HEK293T (cell line): ENCODE data around the gene EIF2D.
"Not testable (repeated sequence)": the region's sequence is repeated elsewhere in the genome, so short reads cannot be mapped to it uniquely, and the experiment has no call there.

Source experiments
- CTCF ChIA-PET: fragments of 350-600 bp; formaldehyde crosslinking; extraction: SDS; loops from one replicate; lab custom pipeline; 2021; ENCODE audit warnings: antibody characterized with exemption, inconsistent platforms; lab: Yijun Ruan, JAX
- POLR2A ChIA-PET: fragments of 350-600 bp; formaldehyde crosslinking; extraction: SDS; loops from one replicate; lab custom pipeline; 2020; ENCODE audit warnings: antibody characterized with exemption, inconsistent platforms; lab: Yijun Ruan, JAX
- DNase-seq: peaks from one replicate; pipeline ENCODE4 v3.0.0; 2012; ENCODE audit warnings: mixed read lengths; ENCODE audit errors: extremely low spot score
- ARNT ChIP-seq: fragments of 450-650 bp; IDR thresholded peaks from 2 replicates; pipeline ENCODE4 v1.6.1; 2017; ENCODE audit warnings: mild to moderate bottlenecking
- BHLHE40 ChIP-seq: fragments of 450-650 bp; IDR thresholded peaks from 2 replicates; pipeline ENCODE4 v1.6.1; 2016; ENCODE audit warnings: mild to moderate bottlenecking, moderate library complexity, borderline replicate concordance
- CTBP1 ChIP-seq: fragments of 450-650 bp; IDR thresholded peaks from 2 replicates; pipeline ENCODE4 v1.6.1; 2016; ENCODE audit warnings: borderline replicate concordance
- ELF4 ChIP-seq: fragments of 450-650 bp; IDR thresholded peaks from 2 replicates; pipeline ENCODE4 v1.6.1; 2017; ENCODE audit warnings: antibody characterized with exemption
- FOXA1 ChIP-seq: fragments of 450-650 bp; IDR thresholded peaks from 2 replicates; pipeline ENCODE4 v1.6.1; 2016; ENCODE audit warnings: mild to moderate bottlenecking
- FOXK2 ChIP-seq: fragments of 450-650 bp; IDR thresholded peaks from 2 replicates; pipeline ENCODE4 v1.6.1; 2016; ENCODE audit warnings: mild to moderate bottlenecking
- FOXM1 ChIP-seq: fragments of 450-650 bp; IDR thresholded peaks from 2 replicates; pipeline ENCODE4 v1.6.1; 2017; ENCODE audit warnings: mild to moderate bottlenecking, borderline replicate concordance
- HDGF ChIP-seq: fragments of 450-650 bp; IDR thresholded peaks from 2 replicates; pipeline ENCODE4 v1.6.1; 2017; ENCODE audit warnings: antibody characterized with exemption, borderline replicate concordance
- L3MBTL2 ChIP-seq: fragments of 450-650 bp; conservative IDR thresholded peaks from 2 replicates; pipeline ENCODE4 v1.6.1; 2016; ENCODE audit warnings: mild to moderate bottlenecking
- LEF1 ChIP-seq: fragments of 450-650 bp; IDR thresholded peaks from 2 replicates; pipeline ENCODE4 v1.6.1; 2017; ENCODE audit warnings: mild to moderate bottlenecking, borderline replicate concordance
- NFRKB ChIP-seq: fragments of 450-650 bp; IDR thresholded peaks from 2 replicates; pipeline ENCODE4 v1.6.1; 2016; ENCODE audit warnings: mild to moderate bottlenecking, moderate library complexity
- PKNOX1 ChIP-seq: fragments of 450-650 bp; IDR thresholded peaks from 2 replicates; pipeline ENCODE4 v1.6.1; 2016
- SP1 ChIP-seq: fragments of 450-650 bp; IDR thresholded peaks from 2 replicates; pipeline ENCODE4 v1.6.1; 2017
- SUZ12 ChIP-seq: fragments of 450-650 bp; IDR thresholded peaks from 2 replicates; pipeline ENCODE4 v1.6.1; 2016; ENCODE audit warnings: mild to moderate bottlenecking
- TARDBP ChIP-seq: fragments of 450-650 bp; IDR thresholded peaks from 2 replicates; pipeline ENCODE4 v1.6.1; 2016
- ZNF384 ChIP-seq: fragments of 450-650 bp; IDR thresholded peaks from 2 replicates; pipeline ENCODE4 v1.6.1; 2016

Gene EIF2D

GRCh38 chr1:206584683-206585082 lies 27.6 kb downstream of the EIF2D start:
- TF ChIP-seq BHLHE40: no peak
- TF ChIP-seq SP1: no peak
- TF ChIP-seq NFRKB: no peak
- no peak for TF ChIP-seq FOXM1
- TF ChIP-seq SUZ12: no peak
- no peak for TF ChIP-seq ZNF384
- no peak for TF ChIP-seq ELF4
- TF ChIP-seq FOXK2: no peak
- no peak for TF ChIP-seq CTBP1
- no peak for TF ChIP-seq L3MBTL2
- no peak for TF ChIP-seq FOXA1
- no peak for TF ChIP-seq PKNOX1
- TF ChIP-seq LEF1: no peak
- TF ChIP-seq ARNT: no peak
- no peak for TF ChIP-seq TARDBP
- no peak for TF ChIP-seq HDGF
- ChIA-PET CTCF (interaction anchor here (1.6 to 3.8 kb wide), 3 partner anchors 40 to 105 kb away, joined by 3 to 38 read pairs (median 5); no protein-coding TSS in a partner anchor), POLR2A (interaction anchor here (1.7 kb wide), 1 partner anchor 94 kb away, joined by 5 read pairs; no protein-coding TSS in a partner anchor)
- DNase-seq: no peak

GRCh38 chr1:206583707-206584648 lies 28.3 kb downstream of the EIF2D start:
- ChIA-PET CTCF (interaction anchor here (0.8 to 3.8 kb wide), 12 partner anchors 11 to 104 kb away, joined by 3 to 38 read pairs (median 5); no protein-coding TSS in a partner anchor), POLR2A (interaction anchor here (1.7 kb wide), 1 partner anchor 93 kb away, joined by 5 read pairs; no protein-coding TSS in a partner anchor)
- peak; percentile 79 for DNase-seq
- TF ChIP-seq ZNF384 (no peak), HDGF (no peak), FOXK2 (no peak), L3MBTL2 (no peak), SP1 (no peak), FOXA1 (no peak), ELF4 (no peak), LEF1 (no peak), PKNOX1 (no peak), TARDBP (no peak), FOXM1 (no peak), BHLHE40 (no peak), NFRKB (no peak), SUZ12 (no peak), ARNT (no peak), CTBP1 (no peak)

DNA sequence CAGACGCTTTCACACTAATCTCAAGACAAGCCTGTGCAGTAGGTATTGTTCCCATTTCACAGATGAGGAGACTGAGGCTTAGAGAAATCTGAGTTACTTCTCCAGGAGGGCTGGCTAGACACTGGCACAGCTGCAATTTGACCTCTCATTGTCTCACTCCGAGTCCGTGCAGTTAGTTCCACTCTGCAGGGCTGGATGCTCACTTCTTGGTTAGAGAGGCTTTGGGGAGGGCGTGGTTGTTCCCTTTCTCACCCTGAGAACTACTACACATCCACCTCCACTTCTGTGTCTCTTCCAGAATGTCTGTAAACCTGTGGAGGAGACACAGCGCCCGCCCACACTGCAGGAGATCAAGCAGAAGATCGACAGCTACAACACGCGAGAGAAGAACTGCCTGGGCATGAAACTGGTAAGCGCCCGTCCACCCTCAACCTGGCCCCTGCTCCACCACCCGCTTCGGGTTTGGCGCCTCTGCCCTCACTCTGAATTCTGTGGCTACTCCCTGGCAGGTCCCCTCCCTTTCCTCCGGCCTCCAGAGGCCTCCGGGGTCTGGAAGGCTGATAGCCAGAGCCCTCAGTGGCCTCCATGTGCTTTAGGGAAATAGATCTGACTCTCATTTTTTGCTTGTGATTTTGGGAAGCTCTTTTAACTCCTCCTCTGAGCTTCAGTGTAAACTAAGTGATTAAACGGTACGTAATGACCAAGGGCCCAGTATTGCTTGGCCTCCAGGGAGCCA lies 29.1 kb downstream of the EIF2D start:
- no peak for DNase-seq
- ChIA-PET POLR2A (no interaction called here), CTCF (interaction anchor here (0.6 to 3.8 kb wide), 11 partner anchors 17 to 104 kb away, joined by 3 to 38 read pairs (median 5); no protein-coding TSS in a partner anchor)
- TF ChIP-seq NFRKB (no peak), BHLHE40 (no peak)

DNA sequence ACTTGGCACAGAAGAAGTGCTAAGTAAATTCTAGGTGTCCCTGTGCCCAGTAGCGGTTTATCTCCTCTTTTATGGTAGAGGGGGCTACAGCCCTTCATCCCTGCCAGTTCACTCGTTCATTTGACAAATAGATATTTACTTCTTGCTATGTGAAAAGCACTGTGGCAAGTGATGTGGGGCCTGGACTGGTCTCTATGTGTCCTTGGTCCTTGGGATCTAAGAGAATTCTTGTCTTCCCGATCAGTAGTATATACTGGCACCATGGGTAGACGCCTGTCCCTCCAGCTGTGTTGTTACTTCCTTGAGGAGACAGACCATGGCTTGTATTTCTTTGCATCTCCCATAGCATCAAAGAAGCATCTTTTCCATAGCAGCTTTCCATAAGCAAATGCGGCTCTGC lies 29.7 kb downstream of the EIF2D start:
- TF ChIP-seq ARNT (no peak), FOXM1 (no peak), SP1 (no peak), CTBP1 (no peak), ZNF384 (no peak), ELF4 (no peak), L3MBTL2 (no peak), BHLHE40 (no peak), FOXK2 (no peak), SUZ12 (no peak), FOXA1 (no peak), LEF1 (no peak)
- no peak for DNase-seq
- POLR2A ChIA-PET: no interaction called here
- CTCF ChIA-PET: interaction anchor here (1.5 to 2.1 kb wide), 3 partner anchors 31 to 103 kb away, joined by 5 to 16 read pairs (median 7); no protein-coding TSS in a partner anchor

- DNase-seq: no peak
- ChIA-PET POLR2A (no interaction called here), CTCF (interaction anchor here (0.6 to 1.4 kb wide), 2 partner anchors 67 to 92 kb away, joined by 3 to 5 read pairs; no protein-coding TSS in a partner anchor)
- TF ChIP-seq TARDBP: no peak
- TF ChIP-seq ELF4: no peak
- TF ChIP-seq SP1: no peak
- no peak for TF ChIP-seq FOXM1
- no peak for TF ChIP-seq CTBP1
- no peak for TF ChIP-seq LEF1
These were observed 30.7 kb downstream of the EIF2D start for GRCh38 chr1:206581571-206581981.

- CTCF ChIA-PET: interaction anchor here (0.6 to 1.4 kb wide), 2 partner anchors 67 to 91 kb away, joined by 3 to 5 read pairs; no protein-coding TSS in a partner anchor
- POLR2A ChIA-PET, DNase-seq: not testable (repeated sequence)
These were observed 31.2 kb downstream of the EIF2D start for GRCh38 chr1:206581114-206581497.
